ENCODE data around the gene PDE2A.

DNA sequence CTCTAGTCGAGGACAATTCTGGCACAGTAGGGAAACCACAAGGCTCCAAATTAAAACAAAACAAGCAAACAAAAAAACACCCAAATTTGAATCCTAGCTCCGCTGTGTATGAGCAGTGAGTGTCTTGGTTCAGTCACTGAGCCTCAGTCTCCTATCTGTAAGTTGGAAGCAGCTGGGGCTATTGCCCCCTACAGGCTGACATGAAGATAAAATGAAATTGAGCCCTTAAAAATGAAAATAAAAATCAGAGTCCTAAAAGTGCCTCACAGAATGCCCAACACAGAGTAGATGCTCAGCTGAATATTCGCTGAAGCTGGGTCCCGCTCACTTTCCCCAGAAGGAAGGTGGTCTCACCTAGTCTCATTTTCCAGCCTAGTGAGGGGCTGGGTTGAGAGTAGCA lies 65.2 kb downstream of the PDE2A start:
- TF ChIP-seq, protein P1, sequence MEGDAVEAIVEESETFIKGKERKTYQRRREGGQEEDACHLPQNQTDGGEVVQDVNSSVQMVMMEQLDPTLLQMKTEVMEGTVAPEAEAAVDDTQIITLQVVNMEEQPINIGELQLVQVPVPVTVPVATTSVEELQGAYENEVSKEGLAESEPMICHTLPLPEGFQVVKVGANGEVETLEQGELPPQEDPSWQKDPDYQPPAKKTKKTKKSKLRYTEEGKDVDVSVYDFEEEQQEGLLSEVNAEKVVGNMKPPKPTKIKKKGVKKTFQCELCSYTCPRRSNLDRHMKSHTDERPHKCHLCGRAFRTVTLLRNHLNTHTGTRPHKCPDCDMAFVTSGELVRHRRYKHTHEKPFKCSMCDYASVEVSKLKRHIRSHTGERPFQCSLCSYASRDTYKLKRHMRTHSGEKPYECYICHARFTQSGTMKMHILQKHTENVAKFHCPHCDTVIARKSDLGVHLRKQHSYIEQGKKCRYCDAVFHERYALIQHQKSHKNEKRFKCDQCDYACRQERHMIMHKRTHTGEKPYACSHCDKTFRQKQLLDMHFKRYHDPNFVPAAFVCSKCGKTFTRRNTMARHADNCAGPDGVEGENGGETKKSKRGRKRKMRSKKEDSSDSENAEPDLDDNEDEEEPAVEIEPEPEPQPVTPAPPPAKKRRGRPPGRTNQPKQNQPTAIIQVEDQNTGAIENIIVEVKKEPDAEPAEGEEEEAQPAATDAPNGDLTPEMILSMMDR (IDR thresholded peaks at IDR 0.05) = peak; percentile 10 to 54 (median 45)
- TF ChIP-seq POLR2A (IDR thresholded peaks at IDR 0.05) = no peak
